ENCODE data around the gene IL1RAP. TPM values are rescaled to one million over a fixed set of nuclear protein-coding genes. Genes with fewer than 3 reads are reported as not detected.
A peak's percentile ranks its signal among the peaks of the same experiment; 100 is the strongest.

IL1RAP gene
- total RNA-seq, 1 donor, result 14.8 TPM

DNA sequence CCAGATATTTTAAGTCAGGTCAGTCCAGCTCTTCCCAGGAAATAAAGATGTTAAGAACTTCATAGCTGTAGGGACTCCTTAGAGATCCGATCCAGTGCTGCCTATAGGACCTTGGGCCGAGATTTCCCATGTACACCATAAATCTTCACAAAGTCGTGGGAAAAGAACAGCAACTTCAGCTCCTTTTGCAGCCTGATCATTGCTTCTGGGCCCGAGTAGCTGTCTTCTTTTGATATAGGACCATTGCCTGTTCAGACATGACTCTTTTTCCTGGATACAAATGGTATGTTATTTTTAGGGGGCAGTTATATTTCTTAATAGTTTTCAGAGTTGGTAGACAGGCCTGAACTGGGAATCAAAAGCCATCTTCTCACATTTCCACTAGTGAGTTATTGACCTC, 20.5 kb downstream of the IL1RAP start:
- Histone ChIP-seq H3K36me3 (ENCODE audit: insufficient read depth, low read length) (no peaks in the 10 kb centered on the region), H4K20me1 (ENCODE audit: insufficient read depth, low read length) (no peaks in the 10 kb centered on the region), H3K4me2 (ENCODE audit: insufficient read depth, low read length) (peak overlapping the region; percentile 53), H2AFZ (ENCODE audit: low read length) (peak overlapping the region; percentile 23), H3K79me2 (ENCODE audit: insufficient read depth, low read length) (peaks cover 12% of the 10 kb centered on the region), H3K4me3 (ENCODE audit: insufficient read depth, low read length) (no peak overlapping the region), H3K9me3 (ENCODE audit: low read depth, low read length) (no peaks in the 10 kb centered on the region), H3K4me1 (ENCODE audit: insufficient read depth, low read length) (peaks cover 22% of the 10 kb centered on the region), H3K27me3 (ENCODE audit: insufficient read depth, low read length) (no peaks in the 10 kb centered on the region), H3K27ac (ENCODE audit: low read depth, low read length) (peak overlapping the region; percentile 93)
- TF ChIP-seq, protein P1, sequence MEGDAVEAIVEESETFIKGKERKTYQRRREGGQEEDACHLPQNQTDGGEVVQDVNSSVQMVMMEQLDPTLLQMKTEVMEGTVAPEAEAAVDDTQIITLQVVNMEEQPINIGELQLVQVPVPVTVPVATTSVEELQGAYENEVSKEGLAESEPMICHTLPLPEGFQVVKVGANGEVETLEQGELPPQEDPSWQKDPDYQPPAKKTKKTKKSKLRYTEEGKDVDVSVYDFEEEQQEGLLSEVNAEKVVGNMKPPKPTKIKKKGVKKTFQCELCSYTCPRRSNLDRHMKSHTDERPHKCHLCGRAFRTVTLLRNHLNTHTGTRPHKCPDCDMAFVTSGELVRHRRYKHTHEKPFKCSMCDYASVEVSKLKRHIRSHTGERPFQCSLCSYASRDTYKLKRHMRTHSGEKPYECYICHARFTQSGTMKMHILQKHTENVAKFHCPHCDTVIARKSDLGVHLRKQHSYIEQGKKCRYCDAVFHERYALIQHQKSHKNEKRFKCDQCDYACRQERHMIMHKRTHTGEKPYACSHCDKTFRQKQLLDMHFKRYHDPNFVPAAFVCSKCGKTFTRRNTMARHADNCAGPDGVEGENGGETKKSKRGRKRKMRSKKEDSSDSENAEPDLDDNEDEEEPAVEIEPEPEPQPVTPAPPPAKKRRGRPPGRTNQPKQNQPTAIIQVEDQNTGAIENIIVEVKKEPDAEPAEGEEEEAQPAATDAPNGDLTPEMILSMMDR (IDR thresholded peaks at IDR 0.05; ENCODE audit: extremely low read depth, low read depth, low read length), result no peak
- DNase-seq (ENCODE audit: insufficient read length, low spot score, missing footprints), result no peak

DNA sequence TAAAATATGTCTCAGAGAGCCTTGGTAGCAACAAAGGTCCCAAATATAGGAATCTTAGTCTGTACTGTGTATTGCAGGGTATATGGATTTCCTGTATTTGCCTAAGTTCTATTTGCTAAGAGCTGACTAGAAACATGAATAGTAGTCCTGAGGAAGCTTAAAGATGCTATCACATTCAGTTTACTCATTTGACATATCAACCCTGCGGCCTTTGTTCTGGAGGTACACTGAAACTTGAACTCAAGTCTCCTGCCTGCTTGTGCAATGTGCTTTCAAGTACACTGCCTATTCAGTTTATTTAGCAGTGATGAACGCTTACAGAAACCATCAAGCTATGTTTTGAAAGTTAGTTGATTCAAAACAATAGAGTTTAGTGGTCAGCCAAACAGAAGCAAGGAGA, 21.1 kb downstream of the IL1RAP start:
- Histone ChIP-seq H3K4me2 (ENCODE audit: insufficient read depth, low read length) (no peak overlapping the region), H3K4me3 (ENCODE audit: insufficient read depth, low read length) (no peak overlapping the region), H4K20me1 (ENCODE audit: insufficient read depth, low read length) (no peaks in the 10 kb centered on the region), H3K27me3 (ENCODE audit: insufficient read depth, low read length) (no peaks in the 10 kb centered on the region), H3K4me1 (ENCODE audit: insufficient read depth, low read length) (peaks cover 22% of the 10 kb centered on the region), H3K36me3 (ENCODE audit: insufficient read depth, low read length) (no peaks in the 10 kb centered on the region), H3K9me3 (ENCODE audit: low read depth, low read length) (no peaks in the 10 kb centered on the region), H2AFZ (ENCODE audit: low read length) (peak overlapping the region; percentile 39), H3K27ac (ENCODE audit: low read depth, low read length) (peak overlapping the region; percentile 93), H3K79me2 (ENCODE audit: insufficient read depth, low read length) (peaks cover 12% of the 10 kb centered on the region)
- TF ChIP-seq, protein P1 (IDR thresholded peaks at IDR 0.05; ENCODE audit: extremely low read depth, low read depth, low read length), result no peak
- no peak for DNase-seq (ENCODE audit: insufficient read length, low spot score, missing footprints)

DNA sequence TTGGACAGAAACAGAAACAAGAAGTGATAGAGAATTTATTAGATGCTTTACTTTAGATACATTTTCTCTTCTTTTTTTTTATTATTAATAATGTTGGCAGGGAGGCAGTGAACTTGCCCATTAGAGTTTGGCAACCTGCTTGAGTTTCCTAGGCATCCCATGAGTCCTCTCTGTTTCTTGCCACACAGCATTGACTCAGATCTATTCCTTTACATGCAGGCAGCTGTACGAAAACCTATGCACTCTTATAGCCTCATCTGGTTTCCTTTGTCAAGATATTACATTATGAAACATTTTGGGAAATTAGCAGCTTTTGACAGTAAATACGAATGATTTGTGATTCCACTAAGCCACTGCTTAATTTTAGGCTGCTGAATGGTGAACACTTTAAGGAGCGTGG, 23.3 kb downstream of the IL1RAP start:
- H3K4me3 ChIP-seq (ENCODE audit: insufficient read depth, low read length), result no peak overlapping the region
- TF ChIP-seq, protein P1 (IDR thresholded peaks at IDR 0.05; ENCODE audit: extremely low read depth, low read depth, low read length), result no peak
- H3K79me2 ChIP-seq (ENCODE audit: insufficient read depth, low read length), result peaks cover 12% of the 10 kb centered on the region
- H2AFZ ChIP-seq (ENCODE audit: low read length), result no peak overlapping the region
- DNase-seq (ENCODE audit: insufficient read length, low spot score, missing footprints), result no peak
- H3K4me1 ChIP-seq (ENCODE audit: insufficient read depth, low read length), result peaks cover 22% of the 10 kb centered on the region
- H3K9me3 ChIP-seq (ENCODE audit: low read depth, low read length), result no peaks in the 10 kb centered on the region
- no peak overlapping the region for H3K27ac ChIP-seq (ENCODE audit: low read depth, low read length)
- no peaks in the 10 kb centered on the region for H3K27me3 ChIP-seq (ENCODE audit: insufficient read depth, low read length)
- no peaks in the 10 kb centered on the region for H3K36me3 ChIP-seq (ENCODE audit: insufficient read depth, low read length)
- no peaks in the 10 kb centered on the region for H4K20me1 ChIP-seq (ENCODE audit: insufficient read depth, low read length)
- H3K4me2 ChIP-seq (ENCODE audit: insufficient read depth, low read length), result no peak overlapping the region

DNA sequence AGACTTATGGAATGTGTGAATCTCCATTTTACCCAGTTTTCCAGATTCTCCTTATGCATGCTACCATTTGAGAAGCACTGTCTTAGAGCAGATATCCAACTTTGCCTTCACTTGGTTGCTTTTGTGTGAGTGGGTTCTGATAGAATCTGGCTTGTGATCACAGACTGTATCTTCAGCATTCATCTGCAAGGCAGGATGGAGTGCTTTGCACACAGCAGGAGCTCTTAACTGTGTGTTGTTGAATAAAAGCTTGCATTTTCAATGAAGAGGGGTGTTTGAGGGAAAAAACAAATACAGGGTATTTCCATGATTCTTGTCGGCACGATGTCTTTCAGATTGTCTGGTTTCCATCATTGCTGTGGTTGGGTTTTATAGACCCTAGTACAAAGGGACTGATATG, 24.4 kb downstream of the IL1RAP start:
- Histone ChIP-seq H3K9me3 (ENCODE audit: low read depth, low read length) (no peaks in the 10 kb centered on the region), H3K4me1 (ENCODE audit: insufficient read depth, low read length) (peaks cover 16% of the 10 kb centered on the region), H3K4me3 (ENCODE audit: insufficient read depth, low read length) (no peak overlapping the region), H3K27me3 (ENCODE audit: insufficient read depth, low read length) (no peaks in the 10 kb centered on the region), H3K4me2 (ENCODE audit: insufficient read depth, low read length) (no peak overlapping the region), H3K79me2 (ENCODE audit: insufficient read depth, low read length) (peaks cover 12% of the 10 kb centered on the region), H4K20me1 (ENCODE audit: insufficient read depth, low read length) (no peaks in the 10 kb centered on the region), H3K36me3 (ENCODE audit: insufficient read depth, low read length) (no peaks in the 10 kb centered on the region), H2AFZ (ENCODE audit: low read length) (no peak overlapping the region), H3K27ac (ENCODE audit: low read depth, low read length) (no peak overlapping the region)
- no peak for DNase-seq (ENCODE audit: insufficient read length, low spot score, missing footprints)
- TF ChIP-seq, protein P1 (IDR thresholded peaks at IDR 0.05; ENCODE audit: extremely low read depth, low read depth, low read length), result no peak

Data from osteoblast (primary cell).